GM13976 (cell line): Measurements from ENCODE around the gene CEP152.

ENCODE experiments used
- DNase-seq: peaks from one replicate; pipeline ENCODE4 v3.0.0; 2012; ENCODE audit warnings: low spot score
- in situ Hi-C: fragments of 300-500 bp; cut with MboI; formaldehyde crosslinking; loops from one replicate; pipeline ENCODE4 v1.12.0; 2022; ENCODE audit warnings: low sequenced_read_pairs, mixed read lengths, inconsistent platforms; ENCODE audit not compliant: unreplicated experiment
- TF ChIP-seq, protein P1 (sequence below): IDR thresholded peaks from 2 replicates; pipeline ENCODE4 v1.5.1; 2012; ENCODE audit warnings: borderline replicate concordance, mild to moderate bottlenecking; ENCODE audit not compliant: insufficient read depth; ENCODE audit errors: extremely low read depth, missing control alignments, control extremely low read depth

The CEP152 gene

DNA sequence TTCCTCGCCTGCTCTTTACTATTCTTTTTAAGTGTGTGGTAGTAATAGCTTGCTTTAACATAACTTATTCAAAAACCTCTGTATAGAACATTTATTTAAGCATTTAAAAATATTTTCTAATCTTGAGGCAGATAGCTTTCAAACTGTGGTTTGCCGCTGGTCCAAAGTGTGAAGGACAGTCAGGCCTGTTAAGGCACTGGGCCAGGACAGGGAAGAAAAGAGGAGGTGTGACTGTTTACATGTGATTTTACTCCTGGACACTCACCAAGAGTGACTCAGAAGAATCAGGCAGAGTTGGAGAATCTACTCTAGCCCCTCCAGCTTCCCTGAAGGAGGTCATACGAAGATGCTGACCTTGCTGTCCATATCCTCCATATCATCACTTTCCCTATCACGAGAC lies 44.7 kb downstream of the CEP152 start:
- in situ Hi-C loops, result no loop called here
- no peak for DNase-seq
- TF ChIP-seq, protein P1, sequence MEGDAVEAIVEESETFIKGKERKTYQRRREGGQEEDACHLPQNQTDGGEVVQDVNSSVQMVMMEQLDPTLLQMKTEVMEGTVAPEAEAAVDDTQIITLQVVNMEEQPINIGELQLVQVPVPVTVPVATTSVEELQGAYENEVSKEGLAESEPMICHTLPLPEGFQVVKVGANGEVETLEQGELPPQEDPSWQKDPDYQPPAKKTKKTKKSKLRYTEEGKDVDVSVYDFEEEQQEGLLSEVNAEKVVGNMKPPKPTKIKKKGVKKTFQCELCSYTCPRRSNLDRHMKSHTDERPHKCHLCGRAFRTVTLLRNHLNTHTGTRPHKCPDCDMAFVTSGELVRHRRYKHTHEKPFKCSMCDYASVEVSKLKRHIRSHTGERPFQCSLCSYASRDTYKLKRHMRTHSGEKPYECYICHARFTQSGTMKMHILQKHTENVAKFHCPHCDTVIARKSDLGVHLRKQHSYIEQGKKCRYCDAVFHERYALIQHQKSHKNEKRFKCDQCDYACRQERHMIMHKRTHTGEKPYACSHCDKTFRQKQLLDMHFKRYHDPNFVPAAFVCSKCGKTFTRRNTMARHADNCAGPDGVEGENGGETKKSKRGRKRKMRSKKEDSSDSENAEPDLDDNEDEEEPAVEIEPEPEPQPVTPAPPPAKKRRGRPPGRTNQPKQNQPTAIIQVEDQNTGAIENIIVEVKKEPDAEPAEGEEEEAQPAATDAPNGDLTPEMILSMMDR, result no peak

DNA sequence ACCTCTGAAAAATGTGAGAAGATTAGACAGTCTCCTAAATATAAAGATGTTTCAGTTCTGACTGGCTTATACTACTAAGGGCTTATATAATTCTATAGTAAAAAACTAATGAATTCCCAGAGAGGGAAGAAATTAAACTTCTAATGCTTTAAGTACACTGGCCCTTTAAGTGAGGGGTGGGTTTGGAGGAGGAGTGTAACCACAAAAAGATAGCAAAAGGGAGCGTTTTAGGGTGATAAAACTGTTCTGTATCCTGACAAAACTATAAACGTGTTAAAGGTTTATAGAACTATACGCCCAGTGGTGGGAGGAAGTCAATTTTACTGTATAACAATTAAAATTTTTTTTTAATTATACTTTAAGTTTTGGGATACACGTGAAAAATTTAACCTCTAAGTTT lies 45.8 kb downstream of the CEP152 start:
- no peak for DNase-seq
- TF ChIP-seq, protein P1, result no peak
- in situ Hi-C loops, result no loop called here

DNA sequence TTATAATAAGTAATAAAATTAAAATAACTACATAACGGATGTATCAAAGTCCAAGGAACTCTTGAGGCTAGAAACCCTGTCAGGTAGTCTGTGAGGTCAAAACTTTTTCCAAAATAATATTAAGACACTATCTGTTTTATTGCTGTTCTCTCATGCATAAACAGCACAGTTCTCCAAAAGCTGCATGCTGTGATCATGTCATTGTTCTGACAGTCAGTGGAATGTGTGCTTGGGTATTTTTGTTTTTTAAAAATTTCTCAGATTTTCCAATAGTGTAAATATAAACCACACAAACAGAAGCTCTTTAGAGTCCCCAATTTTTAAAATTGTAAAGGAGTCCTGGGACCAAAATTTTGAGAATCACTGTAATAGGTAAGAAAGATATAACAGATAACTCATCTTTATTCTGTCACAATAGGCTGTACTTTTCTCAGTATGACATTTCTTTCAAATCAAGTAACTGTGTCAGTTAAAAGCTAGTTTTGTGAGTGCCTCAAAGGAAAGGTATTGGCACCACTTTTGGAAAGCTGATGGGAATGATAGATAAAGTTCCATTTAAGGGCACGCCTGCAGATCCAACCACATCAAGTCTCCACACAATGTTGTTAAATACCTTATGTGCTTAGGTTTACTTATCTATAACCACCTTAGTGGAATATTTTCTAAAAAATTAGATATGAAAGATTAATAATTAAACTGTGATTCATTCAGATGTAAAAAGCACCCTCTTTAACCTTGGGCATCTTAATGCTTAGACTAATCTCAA lies 49.3 kb downstream of the CEP152 start:
- TF ChIP-seq, protein P1, result no peak
- in situ Hi-C loops, result no loop called here

DNA sequence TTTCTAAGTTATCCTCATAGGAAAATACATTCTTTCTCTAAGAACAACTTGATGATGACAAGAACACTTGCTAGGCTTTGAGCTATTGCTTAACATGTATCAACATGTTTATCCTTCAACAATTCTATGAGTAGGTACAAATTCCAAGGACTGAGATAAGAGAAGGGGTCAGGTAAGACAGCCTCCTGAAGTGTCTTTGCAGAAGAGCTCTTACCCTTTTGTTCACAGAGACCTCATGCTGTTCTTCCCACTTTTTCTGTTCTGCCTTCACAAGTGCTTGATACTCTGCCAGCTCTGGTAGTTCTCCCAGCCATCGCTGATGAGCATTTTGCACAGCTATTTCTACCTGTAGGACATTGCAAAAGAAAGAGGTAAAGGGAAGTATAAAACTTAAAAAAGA lies 50.9 kb downstream of the CEP152 start:
- in situ Hi-C loops, result no loop called here
- DNase-seq, result no peak
- TF ChIP-seq, protein P1, result no peak

More for the DNA sequence above, 49.3 kb downstream of the CEP152 start:
- DNase-seq, result no peak

DNA sequence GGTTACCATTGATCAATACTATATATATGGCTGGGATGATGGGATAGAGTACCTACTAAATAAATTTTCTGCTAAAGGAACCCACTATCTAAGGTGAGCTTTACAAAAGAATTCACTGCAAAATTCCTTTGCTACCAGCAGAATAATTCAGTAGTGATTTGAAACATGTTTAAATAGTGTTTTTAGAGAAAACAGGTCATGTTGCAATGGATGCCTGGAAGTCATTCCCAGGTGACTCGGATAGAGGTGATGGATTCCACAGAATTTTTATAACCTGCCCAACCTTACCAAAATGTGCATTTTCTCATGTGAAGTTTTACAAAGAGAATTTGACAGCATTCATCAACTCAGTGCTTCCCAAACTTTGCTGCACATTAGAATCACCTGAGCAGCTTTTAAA lies 53.2 kb downstream of the CEP152 start:
- TF ChIP-seq, protein P1, result no peak
- no peak for DNase-seq
- in situ Hi-C loops, result no loop called here

DNA sequence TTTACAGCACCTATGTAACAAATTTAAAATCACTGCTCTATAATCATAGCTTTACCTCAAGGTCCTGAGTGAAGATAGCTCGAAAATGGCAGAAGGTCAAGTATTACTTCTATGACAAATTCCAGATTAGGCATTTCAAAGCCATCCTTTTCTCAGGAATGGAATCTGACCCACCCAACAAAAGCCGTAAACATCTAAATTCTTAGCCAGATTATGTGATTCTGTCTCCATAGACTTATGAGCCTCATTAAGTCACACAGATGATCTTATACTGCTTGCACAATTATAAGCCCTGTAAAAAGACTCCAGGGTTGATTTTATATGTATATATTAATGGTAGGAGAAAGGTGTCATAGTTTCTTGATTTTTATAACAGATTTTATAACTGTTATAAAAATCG lies 56.9 kb downstream of the CEP152 start:
- no peak for DNase-seq
- TF ChIP-seq, protein P1, result no peak
- in situ Hi-C loops, result no loop called here
